Body of pancreas (tissue), 4 donors: ENCODE results near the gene RNLS. TPM values are rescaled to one million over a fixed set of nuclear protein-coding genes. Genes with fewer than 3 reads are reported as not detected.
A peak's percentile ranks its signal among the peaks of the same experiment; 100 is the strongest.

Experiments
- ATAC-seq: fragments of 150-250 bp; one replicate; pipeline ENCODE4 v1.9.1; 2016
- DNase-seq, 4 donors: peaks; one replicate each; pipeline ENCODE4 v3.0.0-alpha.2; 2019
- H3K27ac ChIP-seq, 4 donors: fragments of 200-600 bp; sonication (generic); 1 replicate in 3 of 4; 2 replicates in 1 of 4; pipeline versions ENCODE4 v1.5.1 to v1.6.1; 2016 to 2019; ENCODE audit warnings: mild to moderate bottlenecking in 1 of 4, mixed read lengths in 1 of 4, moderate library complexity in 1 of 4
- H3K27me3 ChIP-seq, 2 donors: fragments of 200-600 bp; sonication (generic); one replicate each; pipeline ENCODE4 v1.6.0; 2016; ENCODE audit warnings: mild to moderate bottlenecking in 1 of 2
- H3K36me3 ChIP-seq, 2 donors: fragments of 200-600 bp; sonication (generic); replicated peaks in 1 of 2; 2 replicates each; pipeline ENCODE4 v1.5.1; 2016; ENCODE audit warnings: low read depth in 2 of 2; ENCODE audit not compliant: insufficient read depth in 1 of 2
- H3K4me1 ChIP-seq: fragments of 200-600 bp; sonication (generic); one replicate; pipeline ENCODE4 v1.6.0; 2016
- H3K4me3 ChIP-seq, 2 donors: fragments of 200-600 bp; sonication (generic); 1 replicate in 1 of 2; 2 replicates in 1 of 2; pipeline ENCODE4 v1.5.1; 2016 to 2019
- H3K9me3 ChIP-seq, 3 donors: fragments of 200-600 bp; sonication (generic); 1 replicate in 2 of 3; 2 replicates in 1 of 3; pipeline ENCODE4 v1.5.1; 2016
- POLR2A ChIP-seq, 3 donors: fragments of 450-650 bp; IDR thresholded peaks; one replicate each; pipeline ENCODE4 v1.6.1; 2016; ENCODE audit warnings: antibody characterized with exemption in 3 of 3, mild to moderate bottlenecking in 2 of 3
- WGBS, 2 donors: methylation state at CpG; one replicate each; pipeline ENCODE4 v1.1.5; 2017; 5-methylcytosine and 5-hydroxymethylcytosine counted together
- intact Hi-C: fragments of 100-400 bp; cut with DNase I; formaldehyde crosslinking; loops from one replicate; pipeline ENCODE4 v1.15.1; 2023
- total RNA-seq, 2 donors: library from RNA; depleted of rRNA; stranded (reverse); fragments of >200 nt; gene quantifications; one replicate each; pipeline ENCODE4 v1.1.0, GENCODE V29; 2016
- TF ChIP-seq, protein P1 (sequence below), 7 experiments: fragments of 450-650 bp in 4 of 7; fragments of 200-600 bp in 3 of 7; sonication (generic) in 3 of 7; IDR thresholded peaks; one replicate each; pipeline ENCODE4 v1.5.1; 2016 to 2019; ENCODE audit warnings: antibody characterized with exemption in 7 of 7

The RNLS gene
- total RNA-seq, 2 donors from 2014 or later: 7.9 to 26.5 TPM

DNA sequence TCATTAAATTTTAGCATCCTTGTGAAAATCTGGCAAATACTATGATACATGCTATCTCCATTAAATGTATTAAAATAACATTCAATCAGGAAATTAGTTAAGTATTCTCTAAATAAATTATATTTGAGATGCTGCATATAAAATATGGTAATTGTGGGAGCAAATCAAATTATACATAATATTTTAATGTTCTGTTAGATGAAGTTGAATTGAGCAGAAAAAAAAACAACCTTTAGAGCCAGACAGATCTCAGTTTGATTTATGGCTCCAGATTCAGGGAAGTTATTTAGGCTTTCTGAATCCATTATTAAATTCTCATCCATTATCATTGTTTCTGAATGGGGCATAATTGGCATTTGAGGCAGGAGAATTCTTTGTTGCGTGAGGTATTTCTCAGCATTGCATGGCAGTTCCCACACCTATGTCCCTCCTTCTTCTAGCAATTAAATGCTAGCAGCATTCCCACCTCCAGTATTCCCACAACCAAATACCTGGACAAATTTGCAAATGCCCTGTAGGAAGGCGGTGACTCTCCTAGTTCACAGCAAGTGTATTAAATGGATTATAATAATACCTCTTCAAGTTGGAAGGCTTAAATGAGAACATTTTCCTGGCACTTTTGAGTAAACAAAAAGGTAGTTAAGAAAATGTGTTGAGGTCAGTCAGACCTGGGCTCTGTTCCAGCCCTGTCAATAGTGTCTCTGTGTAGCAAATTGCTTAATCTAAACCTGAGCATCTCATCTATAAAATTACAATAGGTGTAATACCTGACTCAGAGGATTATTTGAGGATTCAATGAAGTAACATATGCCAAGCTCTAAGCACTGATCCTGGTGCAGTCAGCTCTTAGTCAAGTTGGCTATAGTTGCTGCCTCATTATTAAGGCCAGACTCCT is 108.9 kb downstream of the RNLS start:
- Histone ChIP-seq H3K4me3 (no peak overlapping the region), H3K4me1 (peaks cover 20% of the 10 kb centered on the region), H3K9me3 (no peaks in the 10 kb centered on the region), H3K36me3 (no peaks in the 10 kb centered on the region), H3K27me3 (no peaks in the 10 kb centered on the region), H3K27ac (peak overlapping the region in 3 of 4 donors; percentile 7 to 43 (median 27))
- ATAC-seq (peak; percentile 75), DNase-seq (peak; percentile 67 to 81 (median 76))
- WGBS, 2 donors: 32 to 34% methylated on average over 2 of the region's 2 CpGs
- no peak for TF ChIP-seq POLR2A (IDR thresholded peaks at IDR 0.05)
- TF ChIP-seq, protein P1, sequence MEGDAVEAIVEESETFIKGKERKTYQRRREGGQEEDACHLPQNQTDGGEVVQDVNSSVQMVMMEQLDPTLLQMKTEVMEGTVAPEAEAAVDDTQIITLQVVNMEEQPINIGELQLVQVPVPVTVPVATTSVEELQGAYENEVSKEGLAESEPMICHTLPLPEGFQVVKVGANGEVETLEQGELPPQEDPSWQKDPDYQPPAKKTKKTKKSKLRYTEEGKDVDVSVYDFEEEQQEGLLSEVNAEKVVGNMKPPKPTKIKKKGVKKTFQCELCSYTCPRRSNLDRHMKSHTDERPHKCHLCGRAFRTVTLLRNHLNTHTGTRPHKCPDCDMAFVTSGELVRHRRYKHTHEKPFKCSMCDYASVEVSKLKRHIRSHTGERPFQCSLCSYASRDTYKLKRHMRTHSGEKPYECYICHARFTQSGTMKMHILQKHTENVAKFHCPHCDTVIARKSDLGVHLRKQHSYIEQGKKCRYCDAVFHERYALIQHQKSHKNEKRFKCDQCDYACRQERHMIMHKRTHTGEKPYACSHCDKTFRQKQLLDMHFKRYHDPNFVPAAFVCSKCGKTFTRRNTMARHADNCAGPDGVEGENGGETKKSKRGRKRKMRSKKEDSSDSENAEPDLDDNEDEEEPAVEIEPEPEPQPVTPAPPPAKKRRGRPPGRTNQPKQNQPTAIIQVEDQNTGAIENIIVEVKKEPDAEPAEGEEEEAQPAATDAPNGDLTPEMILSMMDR (IDR thresholded peaks at IDR 0.05): no peak
- intact Hi-C loops: no loop called here

DNA sequence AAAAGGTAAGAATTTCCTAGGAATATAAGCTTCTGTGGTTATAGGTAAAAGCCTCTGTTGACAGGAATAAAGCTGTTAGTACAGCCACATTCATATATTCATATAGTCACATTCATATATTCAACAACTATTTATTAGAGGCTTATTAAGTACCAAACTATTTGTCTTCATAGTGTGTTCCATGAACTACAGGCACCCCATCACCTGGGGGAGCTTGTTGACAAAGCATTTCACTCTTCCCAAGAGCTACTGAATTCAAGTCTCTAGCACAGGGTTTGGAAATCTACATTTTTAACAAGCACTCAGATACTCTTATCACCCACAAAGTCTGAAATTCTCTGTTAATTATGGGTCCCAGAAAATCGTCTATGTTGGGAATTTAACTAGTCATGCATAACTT is 110.6 kb downstream of the RNLS start:
- Histone ChIP-seq H3K27me3 (no peaks in the 10 kb centered on the region), H3K4me3 (no peak overlapping the region), H3K27ac (no peak overlapping the region), H3K9me3 (no peaks in the 10 kb centered on the region), H3K36me3 (no peaks in the 10 kb centered on the region), H3K4me1 (peaks cover 20% of the 10 kb centered on the region)
- WGBS, 2 donors: 76 to 81% methylated on average over 1 of the region's 1 CpG
- intact Hi-C loops: no loop called here
- DNase-seq (no peak), ATAC-seq (no peak)
- TF ChIP-seq, protein P1 (IDR thresholded peaks at IDR 0.05): no peak
- TF ChIP-seq POLR2A (IDR thresholded peaks at IDR 0.05): no peak

DNA sequence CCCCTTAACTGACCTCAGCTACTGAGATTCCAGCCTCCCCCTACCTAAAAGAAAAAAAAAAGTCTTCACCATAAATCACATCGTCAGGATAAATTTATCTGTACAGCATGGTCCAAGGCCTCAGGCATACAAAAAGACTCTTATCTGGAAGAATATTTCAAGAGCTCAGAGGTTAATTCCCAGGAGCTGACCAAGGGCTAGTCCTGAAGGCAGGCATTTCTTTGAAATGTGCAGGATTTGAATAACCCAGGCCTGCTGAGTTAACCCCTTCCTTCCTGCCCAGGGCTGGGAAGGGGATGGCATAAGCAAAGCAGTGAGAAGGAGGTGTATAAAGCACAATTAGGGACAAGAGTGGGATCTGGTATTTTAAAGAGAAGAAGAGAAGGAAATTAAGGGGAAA is 111.2 kb downstream of the RNLS start:
- 21 to 35% methylated on average over 1 of the region's 1 CpG for WGBS, 2 donors
- no peaks in the 10 kb centered on the region for H3K9me3 ChIP-seq
- no peaks in the 10 kb centered on the region for H3K36me3 ChIP-seq
- no peaks in the 10 kb centered on the region for H3K27me3 ChIP-seq
- no peak overlapping the region for H3K27ac ChIP-seq
- no peak for ATAC-seq
- no peak overlapping the region for H3K4me3 ChIP-seq
- H3K4me1 ChIP-seq: peaks cover 20% of the 10 kb centered on the region
- DNase-seq: no peak
- intact Hi-C loops: no loop called here
- TF ChIP-seq POLR2A (IDR thresholded peaks at IDR 0.05): no peak
- TF ChIP-seq, protein P1 (IDR thresholded peaks at IDR 0.05): no peak

DNA sequence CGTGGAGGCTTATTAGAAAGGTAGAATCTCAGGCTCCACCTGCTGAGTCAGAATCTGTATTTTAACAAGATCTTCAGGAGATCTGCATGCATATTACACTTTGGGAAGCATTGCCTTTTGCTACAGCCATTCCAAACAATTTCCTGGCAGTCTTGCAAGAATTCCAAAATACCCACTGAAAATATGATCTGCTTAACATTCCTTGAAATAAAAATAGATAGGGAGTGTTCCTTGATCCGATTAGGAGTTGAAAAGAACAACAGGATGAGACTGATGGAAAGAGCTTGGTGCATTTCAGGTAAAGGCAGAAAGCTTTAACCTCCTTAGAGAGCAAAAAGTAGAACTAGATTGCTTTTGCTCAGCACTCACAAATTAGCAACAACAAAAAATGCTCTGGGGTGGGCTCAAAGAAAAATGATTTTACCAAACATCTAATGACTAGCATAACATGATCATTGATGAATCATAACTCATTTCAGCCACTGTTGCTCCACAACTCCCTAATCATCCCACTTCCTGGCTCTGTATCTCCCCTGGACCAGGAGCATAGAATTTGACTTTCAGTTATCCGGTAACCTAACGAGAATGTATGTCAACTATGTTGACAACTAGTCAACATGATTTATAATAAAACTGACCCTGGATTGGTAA is 115.2 kb downstream of the RNLS start:
- no peak for ATAC-seq
- no peak overlapping the region for H3K4me3 ChIP-seq
- no peaks in the 10 kb centered on the region for H3K9me3 ChIP-seq
- no peak overlapping the region for H3K27ac ChIP-seq
- H3K4me1 ChIP-seq: peaks cover 8% of the 10 kb centered on the region
- DNase-seq: no peak
- no peaks in the 10 kb centered on the region for H3K36me3 ChIP-seq
- no peaks in the 10 kb centered on the region for H3K27me3 ChIP-seq
- 27 to 52% methylated on average over 4 of the region's 4 CpGs for WGBS, 2 donors
- intact Hi-C loops: no loop called here
- TF ChIP-seq, protein P1 (IDR thresholded peaks at IDR 0.05): no peak
- no peak for TF ChIP-seq POLR2A (IDR thresholded peaks at IDR 0.05)
